SHP77 (cell line): ENCODE results near the gene TAB2.
"Not testable (repeated sequence)": the region's sequence is repeated elsewhere in the genome, so short reads cannot be mapped to it uniquely, and the experiment has no call there.

Source experiments
- DNase-seq, 2 experiments: peaks; one replicate each; lab custom pipeline; 2025; lab: John Stamatoyannopoulos, UW

The TAB2 gene

GRCh38 chr6:149313070-149313469 lies 4.4 kb upstream of the TAB2 start:
- DNase-seq, result no peak

- DNase-seq, result no peak
Observed at GRCh38 chr6:149313861-149314260, 3.7 kb upstream of the TAB2 start.

- DNase-seq, result no peak
Observed at GRCh38 chr6:149314325-149314905, 3.1 kb upstream of the TAB2 start.

GRCh38 chr6:149316108-149316727 lies 1.3 kb upstream of the TAB2 start:
- DNase-seq, result no peak

GRCh38 chr6:149316740-149317643 lies 520 bp upstream of the TAB2 start:
- peak; percentile 84 to 87 for DNase-seq

- peak; percentile 11 to 20 for DNase-seq
Observed at GRCh38 chr6:149318581-149319286, 1.2 kb downstream of the TAB2 start.

GRCh38 chr6:149319422-149319821 lies 1.9 kb downstream of the TAB2 start:
- DNase-seq, result no peak

- not testable (repeated sequence) for DNase-seq
Observed at GRCh38 chr6:149320016-149320415, 2.5 kb downstream of the TAB2 start.

- no peak for DNase-seq
Observed at GRCh38 chr6:149320796-149321195, 3.3 kb downstream of the TAB2 start.

GRCh38 chr6:149323353-149323752 lies 5.8 kb downstream of the TAB2 start:
- DNase-seq, result no peak

- DNase-seq, result no peak
Observed at GRCh38 chr6:149323925-149324324, 6.4 kb downstream of the TAB2 start.

- DNase-seq, result no peak
Observed at GRCh38 chr6:149324428-149324827, 6.9 kb downstream of the TAB2 start.

- no peak for DNase-seq
Observed at GRCh38 chr6:149325648-149326236, 8.2 kb downstream of the TAB2 start.

GRCh38 chr6:149327638-149328037 lies 10.1 kb downstream of the TAB2 start:
- no peak for DNase-seq

- no peak for DNase-seq
Observed at GRCh38 chr6:149328083-149328482, 10.6 kb downstream of the TAB2 start.

GRCh38 chr6:149329529-149329928 lies 12.0 kb downstream of the TAB2 start:
- no peak for DNase-seq

GRCh38 chr6:149330133-149330532 lies 12.6 kb downstream of the TAB2 start:
- no peak for DNase-seq

- no peak for DNase-seq
Observed at GRCh38 chr6:149331043-149331807, 13.7 kb downstream of the TAB2 start.

GRCh38 chr6:149331871-149332270 lies 14.4 kb downstream of the TAB2 start:
- DNase-seq, result no peak

- DNase-seq, result peak; percentile 34 to 54
Observed at GRCh38 chr6:149332602-149333265, 15.2 kb downstream of the TAB2 start.

GRCh38 chr6:149333266-149333620 lies 15.7 kb downstream of the TAB2 start:
- DNase-seq, result no peak
